HG02763 (cell line): ENCODE data around the gene CLCN3.
"Not testable (repeated sequence)": the region's sequence is repeated elsewhere in the genome, so short reads cannot be mapped to it uniquely, and the experiment has no call there.

Source experiments
- ATAC-seq: cut with Tn5 transposase; IDR thresholded peaks from one replicate; pipeline ENCODE4 v1.9.1; 2021; ENCODE audit warnings: mild to moderate bottlenecking, moderate library complexity; ENCODE audit not compliant: unreplicated experiment

Gene CLCN3

GRCh38 chr4:169770416-169770815 is 150.0 kb downstream of the CLCN3 start:
- ATAC-seq: no peak

DNA sequence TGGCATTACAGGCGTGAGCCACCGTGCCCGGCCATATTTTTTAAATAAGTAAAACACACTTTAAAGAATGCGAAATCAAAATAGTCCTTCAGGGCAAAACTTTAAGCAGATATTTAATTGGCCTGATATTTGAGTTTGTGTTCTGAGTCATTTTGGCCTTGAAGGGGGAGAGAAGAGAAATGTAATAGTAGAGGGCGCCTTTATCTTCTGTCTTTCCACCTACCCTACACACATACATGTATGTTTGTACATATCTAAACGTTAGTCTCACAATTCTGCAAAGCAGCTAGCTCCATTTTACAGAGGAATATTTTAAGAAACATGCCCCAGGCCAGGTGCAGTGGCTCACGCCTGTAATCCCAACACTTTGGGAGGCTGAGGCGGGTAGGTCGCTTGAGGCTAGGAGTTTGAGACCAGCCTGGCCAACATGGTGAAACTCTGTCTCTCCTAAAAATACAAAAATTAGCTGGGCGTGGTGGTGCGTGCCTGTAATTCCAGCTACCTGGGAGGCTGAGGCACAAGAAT is 151.2 kb downstream of the CLCN3 start:
- not testable (repeated sequence) for ATAC-seq
